MM.1S (cell line): Measurements from ENCODE around the gene LTO1.

ENCODE experiments used
- CTCF ChIP-seq: fragments of 300-600 bp; sonication (generic); IDR thresholded peaks from 2 replicates; pipeline ENCODE4 v1.5.1; 2016; ENCODE audit warnings: antibody characterized with exemption, low read length, mixed read lengths
- EZH2phosphoT487 ChIP-seq: fragments of 300-600 bp; sonication (generic); IDR thresholded peaks from 2 replicates; pipeline ENCODE4 v1.6.1; 2018; ENCODE audit warnings: antibody characterized with exemption, low read length

- TF ChIP-seq CTCF = no peak
- no peak for TF ChIP-seq EZH2phosphoT487
Observed at GRCh38 chr11:69696749-69697468, 21.8 kb upstream of the LTO1 start.
